GM18907 (cell line): ENCODE data around the gene PIM3.
"Not testable (repeated sequence)": the region's sequence is repeated elsewhere in the genome, so short reads cannot be mapped to it uniquely, and the experiment has no call there.

Experiments
- ATAC-seq: cut with Tn5 transposase; IDR thresholded peaks from one replicate; pipeline ENCODE4 v1.9.1; 2021; ENCODE audit warnings: mild to moderate bottlenecking, moderate library complexity; ENCODE audit not compliant: unreplicated experiment

Gene PIM3

GRCh38 chr22:49981799-49982198, 21.2 kb downstream of the PIM3 start:
- not testable (repeated sequence) for ATAC-seq

- no peak for ATAC-seq
These were observed 22.8 kb downstream of the PIM3 start for GRCh38 chr22:49983148-49984042.

- no peak for ATAC-seq
These were observed 25.8 kb downstream of the PIM3 start for GRCh38 chr22:49986325-49986724.

GRCh38 chr22:49989826-49990225, 29.3 kb downstream of the PIM3 start:
- not testable (repeated sequence) for ATAC-seq

- no peak for ATAC-seq
These were observed 30.6 kb downstream of the PIM3 start for GRCh38 chr22:49991167-49991566.

- ATAC-seq = no peak
These were observed 31.4 kb downstream of the PIM3 start for GRCh38 chr22:49991907-49992533.

- no peak for ATAC-seq
These were observed 32.5 kb downstream of the PIM3 start for GRCh38 chr22:49992921-49993648.

GRCh38 chr22:49993649-49994360, 33.2 kb downstream of the PIM3 start:
- no peak for ATAC-seq

GRCh38 chr22:49994361-49995040, 33.9 kb downstream of the PIM3 start:
- ATAC-seq = no peak

- no peak for ATAC-seq
These were observed 34.4 kb downstream of the PIM3 start for GRCh38 chr22:49995041-49995360.

GRCh38 chr22:49995361-49996118, 35.0 kb downstream of the PIM3 start:
- no peak for ATAC-seq

GRCh38 chr22:49996119-49996517, 35.5 kb downstream of the PIM3 start:
- ATAC-seq = no peak

GRCh38 chr22:49996518-49997250, 36.1 kb downstream of the PIM3 start:
- no peak for ATAC-seq

GRCh38 chr22:49997251-49997599, 36.7 kb downstream of the PIM3 start:
- no peak for ATAC-seq

- no peak for ATAC-seq
These were observed 37.6 kb downstream of the PIM3 start for GRCh38 chr22:49997932-49998717.

GRCh38 chr22:49998718-49999062, 38.1 kb downstream of the PIM3 start:
- ATAC-seq = no peak

- no peak for ATAC-seq
These were observed 38.7 kb downstream of the PIM3 start for GRCh38 chr22:49999063-49999945.
